22Rv1 (cell line): Measurements from ENCODE around the gene IFITM1.

Source experiments
- ZFX ChIP-seq: fragments of 450-650 bp; IDR thresholded peaks from 2 replicates; pipeline ENCODE4 v1.6.1; 2017; ENCODE audit warnings: antibody characterized with exemption, borderline replicate concordance
- TF ChIP-seq, protein P1 (sequence below): fragments of 450-650 bp; IDR thresholded peaks from 2 replicates; pipeline ENCODE4 v1.5.1; 2017; ENCODE audit warnings: mild to moderate bottlenecking

GRCh38 chr11:328012-328411 lies 14.2 kb downstream of the IFITM1 start:
- TF ChIP-seq, protein P1, sequence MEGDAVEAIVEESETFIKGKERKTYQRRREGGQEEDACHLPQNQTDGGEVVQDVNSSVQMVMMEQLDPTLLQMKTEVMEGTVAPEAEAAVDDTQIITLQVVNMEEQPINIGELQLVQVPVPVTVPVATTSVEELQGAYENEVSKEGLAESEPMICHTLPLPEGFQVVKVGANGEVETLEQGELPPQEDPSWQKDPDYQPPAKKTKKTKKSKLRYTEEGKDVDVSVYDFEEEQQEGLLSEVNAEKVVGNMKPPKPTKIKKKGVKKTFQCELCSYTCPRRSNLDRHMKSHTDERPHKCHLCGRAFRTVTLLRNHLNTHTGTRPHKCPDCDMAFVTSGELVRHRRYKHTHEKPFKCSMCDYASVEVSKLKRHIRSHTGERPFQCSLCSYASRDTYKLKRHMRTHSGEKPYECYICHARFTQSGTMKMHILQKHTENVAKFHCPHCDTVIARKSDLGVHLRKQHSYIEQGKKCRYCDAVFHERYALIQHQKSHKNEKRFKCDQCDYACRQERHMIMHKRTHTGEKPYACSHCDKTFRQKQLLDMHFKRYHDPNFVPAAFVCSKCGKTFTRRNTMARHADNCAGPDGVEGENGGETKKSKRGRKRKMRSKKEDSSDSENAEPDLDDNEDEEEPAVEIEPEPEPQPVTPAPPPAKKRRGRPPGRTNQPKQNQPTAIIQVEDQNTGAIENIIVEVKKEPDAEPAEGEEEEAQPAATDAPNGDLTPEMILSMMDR = no peak
- no peak for TF ChIP-seq ZFX
